ENCODE data around the gene C13orf46.

DNA sequence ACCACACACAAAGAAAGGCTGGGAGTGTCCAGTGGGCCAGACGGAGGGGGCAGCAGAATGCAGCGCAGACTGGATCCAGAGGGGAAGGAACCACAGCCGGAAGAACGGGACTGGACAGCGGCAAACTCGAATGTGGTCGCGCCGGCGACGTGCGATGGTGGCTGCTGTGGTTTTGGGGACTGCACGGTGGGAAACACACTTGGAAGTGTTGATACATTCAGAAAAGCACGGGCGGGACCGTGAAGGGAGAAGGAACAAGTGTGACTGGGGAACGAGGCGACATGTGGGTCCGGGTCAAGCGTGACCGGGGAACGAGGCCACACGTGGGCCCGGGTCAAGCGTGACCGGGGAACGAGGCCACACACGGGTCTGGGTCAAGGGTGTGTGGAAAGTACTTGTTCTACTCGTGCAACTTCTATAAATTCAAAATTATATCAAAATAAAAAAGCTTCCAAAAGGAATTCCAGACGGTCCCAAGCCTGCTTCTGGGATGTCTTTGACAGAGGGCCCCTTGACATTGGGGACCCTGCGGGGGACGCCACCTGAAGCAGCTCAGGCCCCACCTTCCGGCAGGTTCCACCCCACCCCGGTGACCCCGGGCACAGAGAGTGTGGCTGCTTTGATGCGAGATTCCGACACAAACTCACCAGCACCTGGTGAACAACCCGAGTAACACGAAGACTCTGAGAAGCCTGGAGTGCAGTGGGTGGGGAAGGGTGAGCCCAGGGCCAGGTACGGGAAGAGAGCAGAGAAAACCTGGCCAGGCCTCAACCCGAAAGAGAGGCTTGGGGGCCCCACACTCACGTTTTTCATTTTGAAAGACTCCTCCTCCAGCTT is 25.1 kb upstream of the C13orf46 start:
- TF ChIP-seq, protein P1, sequence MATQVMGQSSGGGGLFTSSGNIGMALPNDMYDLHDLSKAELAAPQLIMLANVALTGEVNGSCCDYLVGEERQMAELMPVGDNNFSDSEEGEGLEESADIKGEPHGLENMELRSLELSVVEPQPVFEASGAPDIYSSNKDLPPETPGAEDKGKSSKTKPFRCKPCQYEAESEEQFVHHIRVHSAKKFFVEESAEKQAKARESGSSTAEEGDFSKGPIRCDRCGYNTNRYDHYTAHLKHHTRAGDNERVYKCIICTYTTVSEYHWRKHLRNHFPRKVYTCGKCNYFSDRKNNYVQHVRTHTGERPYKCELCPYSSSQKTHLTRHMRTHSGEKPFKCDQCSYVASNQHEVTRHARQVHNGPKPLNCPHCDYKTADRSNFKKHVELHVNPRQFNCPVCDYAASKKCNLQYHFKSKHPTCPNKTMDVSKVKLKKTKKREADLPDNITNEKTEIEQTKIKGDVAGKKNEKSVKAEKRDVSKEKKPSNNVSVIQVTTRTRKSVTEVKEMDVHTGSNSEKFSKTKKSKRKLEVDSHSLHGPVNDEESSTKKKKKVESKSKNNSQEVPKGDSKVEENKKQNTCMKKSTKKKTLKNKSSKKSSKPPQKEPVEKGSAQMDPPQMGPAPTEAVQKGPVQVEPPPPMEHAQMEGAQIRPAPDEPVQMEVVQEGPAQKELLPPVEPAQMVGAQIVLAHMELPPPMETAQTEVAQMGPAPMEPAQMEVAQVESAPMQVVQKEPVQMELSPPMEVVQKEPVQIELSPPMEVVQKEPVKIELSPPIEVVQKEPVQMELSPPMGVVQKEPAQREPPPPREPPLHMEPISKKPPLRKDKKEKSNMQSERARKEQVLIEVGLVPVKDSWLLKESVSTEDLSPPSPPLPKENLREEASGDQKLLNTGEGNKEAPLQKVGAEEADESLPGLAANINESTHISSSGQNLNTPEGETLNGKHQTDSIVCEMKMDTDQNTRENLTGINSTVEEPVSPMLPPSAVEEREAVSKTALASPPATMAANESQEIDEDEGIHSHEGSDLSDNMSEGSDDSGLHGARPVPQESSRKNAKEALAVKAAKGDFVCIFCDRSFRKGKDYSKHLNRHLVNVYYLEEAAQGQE (IDR thresholded peaks at IDR 0.05; ENCODE audit: insufficient replicate concordance, low read depth), result no peak
- no peak for TF ChIP-seq SPI1 (IDR thresholded peaks at IDR 0.05; ENCODE audit: borderline replicate concordance, low read depth)

All from HL-60 (cell line).